Loucy (cell line): ENCODE results near the gene LRRC42.

Source experiments
- H2AFZ ChIP-seq: fragments of 200-600 bp; sonication (generic); 2 replicates; pipeline ENCODE4 v1.6.0; 2016; ENCODE audit warnings: antibody characterized with exemption, mild to moderate bottlenecking, low read length, moderate library complexity
- H3F3A ChIP-seq: fragments of 200-600 bp; 2 replicates; pipeline ENCODE4 v1.6.0; 2016; ENCODE audit warnings: antibody characterized with exemption, low read depth, mild to moderate bottlenecking
- H3K27me3 ChIP-seq: fragments of 200-600 bp; sonication (generic); 2 replicates; pipeline ENCODE4 v1.6.1; 2014; ENCODE audit warnings: low read length, mild to moderate bottlenecking; ENCODE audit not compliant: insufficient read depth, poor library complexity, severe bottlenecking
- H3K36me3 ChIP-seq: fragments of 200-600 bp; sonication (generic); 2 replicates; pipeline ENCODE4 v1.6.1; 2016; ENCODE audit warnings: low read length; ENCODE audit not compliant: insufficient read depth
- H3K4me1 ChIP-seq: fragments of 200-600 bp; sonication (generic); 2 replicates; pipeline ENCODE4 v1.5.1; 2014; ENCODE audit warnings: low read length, mild to moderate bottlenecking; ENCODE audit not compliant: insufficient read depth, poor library complexity, severe bottlenecking
- H3K4me2 ChIP-seq: fragments of 200-600 bp; sonication (generic); 2 replicates; pipeline ENCODE4 v1.6.0; 2014; ENCODE audit warnings: antibody characterized with exemption, low read length, low read depth, mild to moderate bottlenecking; ENCODE audit not compliant: poor library complexity, severe bottlenecking
- H3K4me3 ChIP-seq: fragments of 200-600 bp; sonication (generic); 2 replicates; pipeline ENCODE4 v1.5.1; 2014; ENCODE audit warnings: low read length, mild to moderate bottlenecking, mixed read lengths; ENCODE audit not compliant: poor library complexity, severe bottlenecking
- H3K79me2 ChIP-seq: fragments of 200-600 bp; sonication (generic); 2 replicates; pipeline ENCODE4 v1.6.1; 2014; ENCODE audit warnings: low read length; ENCODE audit not compliant: insufficient read depth
- H3K9ac ChIP-seq: fragments of 200-600 bp; sonication (generic); 2 replicates; pipeline ENCODE4 v1.6.0; 2014; ENCODE audit warnings: mild to moderate bottlenecking, low read depth, low read length, moderate library complexity; ENCODE audit not compliant: poor library complexity, severe bottlenecking
- H3K9me2 ChIP-seq: fragments of 200-600 bp; sonication (generic); replicated peaks from 2 replicates; pipeline ENCODE4 v1.6.1; 2016; ENCODE audit warnings: low read depth, low read length, mixed read lengths
- H3K9me3 ChIP-seq: fragments of 200-600 bp; sonication (generic); 2 replicates; pipeline ENCODE4 v1.6.1; 2014; ENCODE audit warnings: mild to moderate bottlenecking, antibody characterized with exemption, low read length, low read depth; ENCODE audit not compliant: insufficient read depth
- H4K20me1 ChIP-seq: fragments of 200-600 bp; sonication (generic); 2 replicates; pipeline ENCODE4 v1.6.0; 2014; ENCODE audit warnings: antibody characterized with exemption, low read length, mild to moderate bottlenecking; ENCODE audit not compliant: insufficient read depth, poor library complexity, severe bottlenecking
- EZH2phosphoT487 ChIP-seq: fragments of 200-600 bp; IDR thresholded peaks from 2 replicates; pipeline ENCODE4 v1.6.1; 2018; ENCODE audit warnings: antibody characterized with exemption, mild to moderate bottlenecking, moderate library complexity, borderline replicate concordance
- TF ChIP-seq, protein P1 (sequence below): fragments of 200-600 bp; sonication (generic); conservative IDR thresholded peaks from 2 replicates; pipeline ENCODE4 v1.5.1; 2014; ENCODE audit warnings: mild to moderate bottlenecking, antibody characterized with exemption, low read length

The LRRC42 gene

DNA sequence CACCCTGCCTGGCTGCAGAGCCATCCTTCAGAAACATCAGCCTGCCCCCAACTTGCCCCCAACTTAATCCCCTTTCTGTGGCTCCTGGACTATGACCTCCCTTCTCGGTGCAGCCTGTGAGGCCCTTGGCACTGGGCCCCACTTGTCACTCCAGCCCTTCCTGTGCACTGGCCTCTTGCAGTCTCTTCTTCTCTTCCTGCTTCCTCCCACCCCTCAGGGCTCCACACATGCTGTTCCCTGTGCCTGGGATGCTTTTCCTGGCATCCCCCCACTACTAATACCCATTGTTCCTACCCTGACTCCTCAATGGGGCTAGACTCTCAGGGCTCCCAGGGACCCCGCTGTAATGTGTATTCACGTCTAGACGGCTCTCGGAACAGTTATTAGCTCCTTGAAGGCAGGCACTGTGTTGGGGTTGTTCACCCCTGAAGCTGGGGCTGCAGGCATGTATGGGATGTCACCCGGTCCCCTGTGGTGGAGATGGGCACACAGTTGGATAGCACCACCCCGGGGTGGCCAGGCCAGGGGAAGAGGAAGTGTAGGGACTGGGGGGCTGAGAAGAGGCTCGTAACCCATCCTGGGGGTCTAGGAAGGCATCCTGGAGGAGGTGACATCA, 67.4 kb downstream of the LRRC42 start:
- Histone ChIP-seq H3K27me3 (no peaks in the 10 kb centered on the region), H4K20me1 (no peaks in the 10 kb centered on the region), H3K4me2 (no peak overlapping the region), H3K79me2 (no peaks in the 10 kb centered on the region), H3K9ac (no peak overlapping the region), H3F3A (no peaks in the 10 kb centered on the region), H3K4me3 (no peak overlapping the region), H3K9me2 (no peaks in the 10 kb centered on the region), H3K9me3 (no peaks in the 10 kb centered on the region), H3K4me1 (no peaks in the 10 kb centered on the region), H3K36me3 (no peaks in the 10 kb centered on the region), H2AFZ (0 out of 2 replicates have a peak overlapping the region, but pooled peaks have one; percentile 36)
- TF ChIP-seq EZH2phosphoT487 = no peak
- TF ChIP-seq, protein P1, sequence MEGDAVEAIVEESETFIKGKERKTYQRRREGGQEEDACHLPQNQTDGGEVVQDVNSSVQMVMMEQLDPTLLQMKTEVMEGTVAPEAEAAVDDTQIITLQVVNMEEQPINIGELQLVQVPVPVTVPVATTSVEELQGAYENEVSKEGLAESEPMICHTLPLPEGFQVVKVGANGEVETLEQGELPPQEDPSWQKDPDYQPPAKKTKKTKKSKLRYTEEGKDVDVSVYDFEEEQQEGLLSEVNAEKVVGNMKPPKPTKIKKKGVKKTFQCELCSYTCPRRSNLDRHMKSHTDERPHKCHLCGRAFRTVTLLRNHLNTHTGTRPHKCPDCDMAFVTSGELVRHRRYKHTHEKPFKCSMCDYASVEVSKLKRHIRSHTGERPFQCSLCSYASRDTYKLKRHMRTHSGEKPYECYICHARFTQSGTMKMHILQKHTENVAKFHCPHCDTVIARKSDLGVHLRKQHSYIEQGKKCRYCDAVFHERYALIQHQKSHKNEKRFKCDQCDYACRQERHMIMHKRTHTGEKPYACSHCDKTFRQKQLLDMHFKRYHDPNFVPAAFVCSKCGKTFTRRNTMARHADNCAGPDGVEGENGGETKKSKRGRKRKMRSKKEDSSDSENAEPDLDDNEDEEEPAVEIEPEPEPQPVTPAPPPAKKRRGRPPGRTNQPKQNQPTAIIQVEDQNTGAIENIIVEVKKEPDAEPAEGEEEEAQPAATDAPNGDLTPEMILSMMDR = no peak

DNA sequence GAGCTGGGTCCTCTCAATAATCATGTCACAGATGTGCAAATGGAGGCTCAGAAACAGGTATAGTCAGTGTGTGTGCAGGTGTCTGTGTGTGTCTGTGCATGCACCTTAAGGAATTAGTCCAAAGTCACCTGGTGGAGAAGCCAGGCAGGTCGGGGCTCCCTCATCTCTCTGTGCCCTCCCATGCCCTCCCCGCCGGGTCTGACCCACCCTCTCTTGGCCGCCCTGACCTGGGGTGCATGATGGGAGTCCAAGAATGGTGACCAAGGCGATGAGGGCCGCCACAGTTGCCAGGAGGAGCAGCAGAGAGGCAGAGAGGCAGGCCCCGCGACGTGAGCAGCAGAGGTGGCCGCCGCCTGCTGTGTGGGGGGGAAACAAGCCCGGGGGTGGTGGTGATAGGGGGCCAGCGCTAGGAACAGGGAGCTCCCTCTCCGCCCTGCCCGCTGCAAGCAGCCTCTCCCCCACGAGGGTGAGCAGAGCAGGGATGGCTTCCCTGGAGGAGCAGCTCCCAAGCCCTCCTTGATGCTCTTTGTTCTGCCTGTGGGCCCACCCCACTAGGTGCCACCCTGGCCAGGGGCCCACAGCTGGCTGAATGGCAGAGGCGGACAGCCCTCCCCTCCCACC, 68.0 kb downstream of the LRRC42 start:
- H2AFZ ChIP-seq = no peak overlapping the region
- no peaks in the 10 kb centered on the region for H3K4me1 ChIP-seq
- no peaks in the 10 kb centered on the region for H3K9me3 ChIP-seq
- no peaks in the 10 kb centered on the region for H3K27me3 ChIP-seq
- no peak overlapping the region for H3K4me2 ChIP-seq
- no peaks in the 10 kb centered on the region for H3K9me2 ChIP-seq
- H3K9ac ChIP-seq = no peak overlapping the region
- H4K20me1 ChIP-seq = no peaks in the 10 kb centered on the region
- H3K36me3 ChIP-seq = no peaks in the 10 kb centered on the region
- no peak overlapping the region for H3K4me3 ChIP-seq
- no peaks in the 10 kb centered on the region for H3K79me2 ChIP-seq
- TF ChIP-seq, protein P1 = no peak
- no peak for TF ChIP-seq EZH2phosphoT487
- no peaks in the 10 kb centered on the region for H3F3A ChIP-seq

DNA sequence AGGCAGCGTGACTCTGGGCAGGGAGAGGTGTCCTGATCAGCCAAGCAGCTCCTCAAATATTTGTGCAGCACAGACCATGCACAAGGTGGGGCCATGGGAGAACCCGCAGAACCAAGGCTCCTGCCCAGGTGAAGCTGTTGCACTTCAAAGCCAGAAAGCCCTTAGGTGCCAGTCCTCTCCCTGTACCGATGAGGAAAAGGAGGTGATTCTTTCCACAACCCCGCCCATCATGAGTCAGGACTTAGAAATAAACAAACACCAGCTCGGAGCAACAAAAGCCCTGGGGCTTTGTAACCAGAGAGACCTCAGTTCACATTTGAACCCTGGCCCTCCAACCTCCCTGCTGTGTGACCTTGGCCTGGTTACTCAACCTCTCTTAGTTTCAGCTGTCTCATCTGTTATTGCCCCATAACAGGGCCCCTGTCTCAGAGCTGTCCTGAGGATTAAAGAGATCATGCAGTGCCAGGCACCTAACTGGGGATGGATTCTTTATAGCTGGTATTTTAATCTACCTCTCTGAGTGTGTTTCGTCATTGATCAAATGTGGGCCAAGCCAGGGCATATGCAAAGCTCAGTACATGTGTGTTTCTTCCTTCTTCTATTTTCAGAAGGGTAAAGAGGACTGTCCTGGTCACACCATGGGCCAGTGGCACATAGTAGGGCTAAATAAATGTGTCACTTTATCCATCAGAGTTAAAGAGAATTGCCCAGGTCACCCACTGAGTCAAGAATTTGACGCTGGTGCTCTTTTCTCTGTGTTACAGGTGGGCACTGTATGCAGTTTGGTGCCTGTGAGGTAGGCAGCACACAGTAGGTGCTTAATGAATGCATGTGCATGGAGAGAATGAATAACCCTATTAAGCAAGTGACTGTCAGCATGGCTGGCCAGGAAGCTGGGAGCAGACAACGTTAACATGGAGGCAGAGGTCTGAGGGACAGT, 70.5 kb downstream of the LRRC42 start:
- H3K79me2 ChIP-seq = no peaks in the 10 kb centered on the region
- no peaks in the 10 kb centered on the region for H3K9me2 ChIP-seq
- H3K9me3 ChIP-seq = no peaks in the 10 kb centered on the region
- H3K4me3 ChIP-seq = no peak overlapping the region
- H3K4me1 ChIP-seq = no peaks in the 10 kb centered on the region
- H3K36me3 ChIP-seq = no peaks in the 10 kb centered on the region
- no peaks in the 10 kb centered on the region for H3K27me3 ChIP-seq
- no peak overlapping the region for H2AFZ ChIP-seq
- H3K9ac ChIP-seq = no peak overlapping the region
- H3F3A ChIP-seq = no peaks in the 10 kb centered on the region
- no peak overlapping the region for H3K4me2 ChIP-seq
- no peaks in the 10 kb centered on the region for H4K20me1 ChIP-seq
- no peak for TF ChIP-seq EZH2phosphoT487
- TF ChIP-seq, protein P1 = no peak
